Measurements from ENCODE around the gene NFATC2. TPM values are rescaled to one million over a fixed set of nuclear protein-coding genes. Genes with fewer than 3 reads are reported as not detected.

Gene NFATC2
- total RNA-seq, 1 donor from 2014 or later, result 4.2 TPM

DNA sequence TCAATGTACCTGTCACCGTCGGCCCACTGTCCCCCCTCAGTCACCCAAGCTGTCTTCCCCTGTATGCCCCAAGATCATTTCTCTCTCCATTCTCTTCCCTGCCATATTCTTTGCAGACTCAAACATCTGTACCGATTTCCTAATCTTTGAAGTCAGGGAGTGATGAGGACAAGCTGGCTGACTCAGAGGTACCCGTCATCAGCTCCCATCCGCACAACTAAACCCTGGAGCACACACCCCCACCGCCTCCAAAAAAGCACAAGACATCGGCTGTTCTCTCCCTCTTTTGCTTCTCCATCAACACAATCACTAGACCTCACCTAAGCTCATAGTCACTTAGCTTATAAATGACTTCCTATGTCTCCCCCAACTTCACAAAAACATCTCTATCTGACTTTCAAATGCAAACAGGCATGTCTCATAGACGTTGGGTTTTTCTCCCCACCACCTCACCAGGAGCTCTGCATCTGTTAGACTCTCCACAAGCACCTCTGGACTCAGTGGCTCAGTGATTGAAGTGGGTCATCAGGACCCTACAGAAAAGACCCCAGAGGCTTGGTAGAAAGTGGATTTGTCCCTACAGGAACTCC, 11.5 kb upstream of the NFATC2 start:
- no peak for DNase-seq
- TF ChIP-seq, protein P1, sequence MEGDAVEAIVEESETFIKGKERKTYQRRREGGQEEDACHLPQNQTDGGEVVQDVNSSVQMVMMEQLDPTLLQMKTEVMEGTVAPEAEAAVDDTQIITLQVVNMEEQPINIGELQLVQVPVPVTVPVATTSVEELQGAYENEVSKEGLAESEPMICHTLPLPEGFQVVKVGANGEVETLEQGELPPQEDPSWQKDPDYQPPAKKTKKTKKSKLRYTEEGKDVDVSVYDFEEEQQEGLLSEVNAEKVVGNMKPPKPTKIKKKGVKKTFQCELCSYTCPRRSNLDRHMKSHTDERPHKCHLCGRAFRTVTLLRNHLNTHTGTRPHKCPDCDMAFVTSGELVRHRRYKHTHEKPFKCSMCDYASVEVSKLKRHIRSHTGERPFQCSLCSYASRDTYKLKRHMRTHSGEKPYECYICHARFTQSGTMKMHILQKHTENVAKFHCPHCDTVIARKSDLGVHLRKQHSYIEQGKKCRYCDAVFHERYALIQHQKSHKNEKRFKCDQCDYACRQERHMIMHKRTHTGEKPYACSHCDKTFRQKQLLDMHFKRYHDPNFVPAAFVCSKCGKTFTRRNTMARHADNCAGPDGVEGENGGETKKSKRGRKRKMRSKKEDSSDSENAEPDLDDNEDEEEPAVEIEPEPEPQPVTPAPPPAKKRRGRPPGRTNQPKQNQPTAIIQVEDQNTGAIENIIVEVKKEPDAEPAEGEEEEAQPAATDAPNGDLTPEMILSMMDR (IDR thresholded peaks at IDR 0.05; ENCODE audit: borderline replicate concordance), result no peak
- H3K27me3 ChIP-seq (ENCODE audit: low read depth), result peaks cover 11% of the 10 kb centered on the region
- no peak overlapping the region for H3K4me3 ChIP-seq
- intact Hi-C loops (cut with micrococcal nuclease), result no loop called here
- no peaks in the 10 kb centered on the region for H3K9me3 ChIP-seq (replicated peaks)
- no peak overlapping the region for H3K27ac ChIP-seq (replicated peaks)
- H3K36me3 ChIP-seq, result no peaks in the 10 kb centered on the region
- peaks cover 4% of the 10 kb centered on the region for H3K4me1 ChIP-seq

DNA sequence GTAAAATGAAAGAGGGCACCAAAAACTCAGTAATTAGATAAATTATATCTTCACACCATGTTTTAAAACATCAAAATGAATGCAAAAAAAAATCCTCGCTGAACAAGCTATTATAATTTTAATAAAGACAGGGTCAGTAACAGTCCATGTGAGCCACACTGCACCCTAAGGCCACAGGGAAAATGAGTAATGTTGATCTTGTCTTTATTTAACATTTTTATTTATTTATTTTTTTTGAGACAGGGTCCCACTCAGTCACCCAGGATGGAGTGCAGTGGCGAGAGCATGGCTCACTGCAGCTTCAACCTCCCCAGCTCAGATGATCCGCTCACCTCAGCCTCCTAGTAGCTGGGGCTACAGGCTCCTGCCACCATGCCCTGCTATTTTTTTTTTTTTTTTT, 8.7 kb upstream of the NFATC2 start:
- Histone ChIP-seq H3K4me3 (no peak overlapping the region), H3K36me3 (no peaks in the 10 kb centered on the region), H3K9me3 (replicated peaks) (no peaks in the 10 kb centered on the region), H3K4me1 (peaks cover 4% of the 10 kb centered on the region), H3K27me3 (ENCODE audit: low read depth) (no peaks in the 10 kb centered on the region), H3K27ac (replicated peaks) (no peak overlapping the region)
- intact Hi-C loops (cut with micrococcal nuclease), result no loop called here
- DNase-seq, result no peak
- TF ChIP-seq, protein P1 (IDR thresholded peaks at IDR 0.05; ENCODE audit: borderline replicate concordance), result no peak

DNA sequence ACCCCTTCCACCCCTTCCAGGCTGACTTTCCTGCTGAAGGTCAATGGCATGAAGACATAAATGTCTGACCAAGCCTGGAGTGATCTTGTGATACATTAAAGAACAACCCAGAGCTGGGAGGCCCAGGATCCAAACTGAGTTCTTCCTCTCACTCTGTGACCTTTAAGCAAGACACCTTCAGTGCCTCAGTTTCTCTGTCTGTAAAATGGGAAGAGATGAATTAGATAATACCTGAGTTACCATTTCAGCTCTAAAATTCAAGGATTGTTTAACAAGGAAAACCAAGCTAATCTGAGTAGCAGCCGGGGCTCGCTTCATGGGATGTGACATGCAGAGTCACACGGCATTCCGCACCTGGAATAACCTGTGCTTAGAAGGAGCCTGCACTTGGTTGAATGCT, 7.0 kb upstream of the NFATC2 start:
- DNase-seq, result no peak
- Histone ChIP-seq H3K27me3 (ENCODE audit: low read depth) (no peaks in the 10 kb centered on the region), H3K36me3 (no peaks in the 10 kb centered on the region), H3K9me3 (replicated peaks) (no peaks in the 10 kb centered on the region), H3K4me3 (no peak overlapping the region), H3K4me1 (no peaks in the 10 kb centered on the region), H3K27ac (replicated peaks) (no peak overlapping the region)
- TF ChIP-seq, protein P1 (IDR thresholded peaks at IDR 0.05; ENCODE audit: borderline replicate concordance), result no peak
- intact Hi-C loops (cut with micrococcal nuclease), result no loop called here

DNA sequence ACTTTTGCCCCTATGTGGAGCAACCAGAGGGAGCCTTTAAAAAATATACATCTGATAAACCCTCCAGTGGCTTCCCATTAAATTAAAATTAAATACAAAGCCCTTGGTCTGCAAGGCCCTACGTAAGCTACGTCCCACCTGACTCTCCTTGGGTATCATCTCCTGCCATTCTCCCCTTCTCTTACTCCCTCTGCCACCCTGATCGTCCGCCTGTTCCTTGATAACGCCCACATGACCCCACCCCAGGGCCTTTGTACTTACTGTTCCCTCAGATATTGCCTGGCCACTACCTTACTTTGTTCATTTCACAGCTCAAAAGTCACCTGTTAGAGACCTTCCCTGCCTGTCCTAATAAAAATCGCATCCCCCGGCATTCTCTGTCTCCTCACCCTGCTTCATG, 5.4 kb upstream of the NFATC2 start:
- TF ChIP-seq, protein P1 (IDR thresholded peaks at IDR 0.05; ENCODE audit: borderline replicate concordance), result no peak
- H3K27me3 ChIP-seq (ENCODE audit: low read depth), result no peaks in the 10 kb centered on the region
- no peak overlapping the region for H3K4me3 ChIP-seq
- intact Hi-C loops (cut with micrococcal nuclease), result no loop called here
- H3K27ac ChIP-seq (replicated peaks), result no peak overlapping the region
- H3K9me3 ChIP-seq (replicated peaks), result no peaks in the 10 kb centered on the region
- DNase-seq, result no peak
- H3K4me1 ChIP-seq, result peaks cover 6% of the 10 kb centered on the region
- no peaks in the 10 kb centered on the region for H3K36me3 ChIP-seq

DNA sequence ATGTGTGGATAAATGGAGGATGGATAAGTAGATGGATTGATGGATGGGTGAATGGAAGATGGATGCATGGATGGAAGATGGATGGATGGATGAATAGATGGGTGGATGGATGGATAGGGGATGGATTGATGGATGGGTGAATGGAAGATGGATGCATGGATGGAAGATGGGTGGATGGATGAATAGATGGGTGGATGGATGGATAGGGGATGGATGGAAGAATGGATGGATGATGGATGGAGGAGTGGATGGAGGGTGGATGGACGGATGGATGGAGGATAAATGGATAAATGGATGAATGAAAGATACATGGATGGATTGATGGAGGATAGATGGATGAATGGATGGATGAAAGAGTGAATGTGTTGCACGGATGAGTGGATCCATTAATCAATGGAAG, 3.0 kb upstream of the NFATC2 start:
- Histone ChIP-seq H3K27ac (replicated peaks) (no peak overlapping the region), H3K27me3 (ENCODE audit: low read depth) (no peaks in the 10 kb centered on the region), H3K36me3 (no peaks in the 10 kb centered on the region), H3K4me1 (peaks cover 29% of the 10 kb centered on the region), H3K9me3 (replicated peaks) (no peaks in the 10 kb centered on the region), H3K4me3 (no peak overlapping the region)
- TF ChIP-seq, protein P1 (IDR thresholded peaks at IDR 0.05; ENCODE audit: borderline replicate concordance), result no peak
- intact Hi-C loops (cut with micrococcal nuclease), result no loop called here
- no peak for DNase-seq
